H1 (cell line): ENCODE measurements around the gene NRXN3. TPM values are rescaled to one million over a fixed set of nuclear protein-coding genes. Genes with fewer than 3 reads are reported as not detected.

Experiments used
- EP300 ChIP-seq, 2 experiments: IDR thresholded peaks; 1 replicate in 1 of 2; 2 replicates in 1 of 2; pipeline ENCODE4 v1.6.1; 2011 to 2012; ENCODE audit warnings: low read depth in 2 of 2, low read length in 2 of 2, mild to moderate bottlenecking in 2 of 2, borderline replicate concordance in 1 of 2, inconsistent platforms in 1 of 2, moderate library complexity in 1 of 2
- SP1 ChIP-seq: IDR thresholded peaks from 2 replicates; pipeline ENCODE4 v1.6.1; 2011; ENCODE audit warnings: low read depth, low read length
- polyA plus RNA-seq, 7 experiments: library from polyadenylated mRNA; depleted of rRNA in 3 of 7; stranded (reverse) in 5 of 7; unstranded in 2 of 7; fragments of >200 nt in 5 of 7; fragments of 200-250 nt in 2 of 7; gene quantifications; 1 replicate in 5 of 7; 2 replicates in 1 of 7; 4 replicates in 1 of 7; pipeline versions ENCODE4 v1.2.1 to v1.2.3, GENCODE V29; 2011 to 2013; ENCODE audit warnings: missing spikeins in 2 of 7, mixed read lengths in 2 of 7
- total RNA-seq: library from RNA; stranded (reverse); fragmentation: NEBNext Ultra II Directional; extraction: Animal tissue kit (Norgen Biotek cat#: 25700); gene quantifications from 2 replicates; pipeline ENCODE4 v1.2.1, GENCODE V29; 2021

The NRXN3 gene
- total and polyA plus RNA-seq, 2 of the 8 experiments (the other 6 are each of a cell fraction or from before 2014, with no cell fraction given) = 2.6 to 4.1 TPM

DNA sequence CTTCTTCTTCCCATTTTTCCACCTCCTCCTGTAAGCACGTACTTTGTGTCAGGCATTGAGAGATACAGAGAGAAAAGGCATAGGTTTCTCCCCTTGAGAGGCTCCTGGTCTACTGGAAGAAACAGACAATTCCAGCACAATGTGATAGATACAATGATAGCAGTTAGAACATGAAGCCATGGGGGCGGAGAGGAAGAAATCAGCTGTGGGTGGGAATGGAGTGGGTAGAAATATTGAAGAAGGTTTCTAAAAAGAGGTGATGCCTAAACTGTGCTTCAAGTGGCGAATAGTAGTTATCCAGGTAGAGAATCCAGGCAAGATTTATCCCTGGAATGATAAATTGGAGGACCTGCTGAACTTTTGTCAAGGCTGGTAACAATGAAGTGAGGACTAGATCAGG, 528.8 kb downstream of the NRXN3 start (continued):
- TF ChIP-seq SP1 = no peak
- no peak for TF ChIP-seq EP300 (IDR thresholded peaks at IDR 0.05; ENCODE audit: borderline replicate concordance in 1 of 2, low read depth in 2 of 2, low read length in 2 of 2)
